WTC11 (cell line): ENCODE measurements around the gene ARHGAP44. TPM values are rescaled to one million over a fixed set of nuclear protein-coding genes. Genes with fewer than 3 reads are reported as not detected.
A peak's percentile ranks its signal among the peaks of the same experiment; 100 is the strongest.

ENCODE experiments used
- ATAC-seq: fragments of 200-7000 bp; cut with Tn5 transposase; 2 replicates; pipeline ENCODE4 v1.10.0; 2021; ENCODE audit warnings: mild to moderate bottlenecking, moderate library complexity
- CTCF ChIA-PET: fragments of 300-600 bp; sonication (Branson Sonifier 250); formaldehyde crosslinking; loops from one replicate; lab custom pipeline; 2021; ENCODE audit warnings: antibody characterized with exemption; lab: Charles Lee
- POLR2A ChIA-PET: fragments of 350-600 bp; sonication (Branson Sonifier 250); formaldehyde crosslinking; loops from one replicate; lab custom pipeline; 2021; ENCODE audit warnings: antibody characterized with exemption; lab: Charles Lee
- DNase-seq: peaks from one replicate; pipeline ENCODE4 v3.0.0; 2021; ENCODE audit warnings: low spot score
- H3K27ac Mint-ChIP-seq: 2 replicates; pipeline ENCODE4 v1.8.0; 2021; ENCODE audit warnings: mixed read lengths
- H3K27me3 Mint-ChIP-seq: 2 replicates; pipeline ENCODE4 v1.8.0; 2021; ENCODE audit warnings: low read depth, mild to moderate bottlenecking, moderate library complexity, mixed read lengths
- H3K36me3 Mint-ChIP-seq: 2 replicates; pipeline ENCODE4 v1.8.0; 2021; ENCODE audit warnings: mixed read lengths
- H3K4me1 Mint-ChIP-seq: 2 replicates; pipeline ENCODE4 v1.8.0; 2022; ENCODE audit warnings: mixed read lengths
- H3K4me3 Mint-ChIP-seq: 2 replicates; pipeline ENCODE4 v1.8.0; 2021; ENCODE audit warnings: mild to moderate bottlenecking, moderate library complexity, mixed read lengths
- H3K9me3 Mint-ChIP-seq: 2 replicates; pipeline ENCODE4 v1.8.0; 2021; ENCODE audit warnings: mixed read lengths
- ETV6 ChIP-seq: sonication (generic); formaldehyde crosslinking; IDR thresholded peaks from 2 replicates; pipeline ENCODE4 v1.8.1; 2022; ENCODE audit warnings: mild to moderate bottlenecking, missing genetic modification reagents
- FOXP1 ChIP-seq: sonication (generic); formaldehyde crosslinking; IDR thresholded peaks from 2 replicates; pipeline ENCODE4 v1.8.0; 2022; ENCODE audit warnings: missing genetic modification reagents, mild to moderate bottlenecking, moderate library complexity, borderline replicate concordance
- GABPB1 ChIP-seq: sonication (generic); formaldehyde crosslinking; IDR thresholded peaks from 2 replicates; pipeline ENCODE4 v1.8.1; 2023; ENCODE audit warnings: mild to moderate bottlenecking, missing genetic modification reagents
- GRHL2 ChIP-seq: fragments of 250-450 bp; sonication (Bioruptor Pico); IDR thresholded peaks from 2 replicates; pipeline ENCODE4 v1.8.0; 2022; ENCODE audit warnings: mild to moderate bottlenecking, moderate library complexity; ENCODE audit not compliant: insufficient replicate concordance, severe bottlenecking
- HMGA2 ChIP-seq: fragments of 250-450 bp; sonication (Bioruptor Pico); IDR thresholded peaks from 2 replicates; pipeline ENCODE4 v1.4.0; 2021; ENCODE audit warnings: mild to moderate bottlenecking, moderate library complexity
- JUN ChIP-seq: sonication (generic); formaldehyde crosslinking; IDR thresholded peaks from 2 replicates; pipeline ENCODE4 v1.8.0; 2023; ENCODE audit warnings: mild to moderate bottlenecking, missing genetic modification reagents
- KAT7 ChIP-seq: sonication (generic); formaldehyde crosslinking; IDR thresholded peaks from 2 replicates; pipeline ENCODE4 v1.8.1; 2023; ENCODE audit warnings: missing genetic modification reagents, mild to moderate bottlenecking, borderline replicate concordance
- OVOL2 ChIP-seq: fragments of 250-450 bp; sonication (Bioruptor Pico); IDR thresholded peaks from 2 replicates; pipeline ENCODE4 v1.9.0; 2021; ENCODE audit warnings: mild to moderate bottlenecking, borderline replicate concordance
- ZNF138 ChIP-seq: sonication (generic); formaldehyde crosslinking; conservative IDR thresholded peaks from 2 replicates; pipeline ENCODE4 v1.8.1; 2022; ENCODE audit warnings: mild to moderate bottlenecking, moderate library complexity, missing genetic modification reagents
- ZNF425 ChIP-seq: fragments of 250-450 bp; sonication (Bioruptor Pico); conservative IDR thresholded peaks from 2 replicates; pipeline ENCODE4 v1.9.0; 2021; ENCODE audit warnings: mild to moderate bottlenecking
- ZNF671 ChIP-seq: fragments of 250-450 bp; sonication (Bioruptor Pico); IDR thresholded peaks from 2 replicates; pipeline ENCODE4 v1.8.0; 2021; ENCODE audit warnings: mild to moderate bottlenecking
- ZSCAN18 ChIP-seq: fragments of 250-450 bp; sonication (Bioruptor Pico); IDR thresholded peaks from 2 replicates; pipeline ENCODE4 v2.1.2; 2022; ENCODE audit warnings: mild to moderate bottlenecking, moderate library complexity
- total RNA-seq: library from RNA; stranded (reverse); gene quantifications from 3 replicates; pipeline ENCODE4 v1.2.3, GENCODE V29; 2021
- TF ChIP-seq, protein P1 (sequence below): sonication (generic); formaldehyde crosslinking; conservative IDR thresholded peaks from 2 replicates; pipeline ENCODE4 v1.8.1; 2023; ENCODE audit warnings: mild to moderate bottlenecking, low read depth, missing genetic modification reagents, moderate library complexity
- TF ChIP-seq, protein P2 (sequence below): sonication (generic); formaldehyde crosslinking; IDR thresholded peaks from 2 replicates; pipeline ENCODE4 v1.8.1; 2023; ENCODE audit warnings: mild to moderate bottlenecking, moderate library complexity, missing genetic modification reagents
- TF ChIP-seq, protein P3 (sequence below): fragments of 250-450 bp; sonication (Bioruptor Pico); IDR thresholded peaks from 2 replicates; pipeline ENCODE4 v1.9.0; 2021; ENCODE audit warnings: moderate library complexity, mild to moderate bottlenecking, inconsistent platforms, borderline replicate concordance
- TF ChIP-seq, protein P4 (sequence below): fragments of 250-450 bp; sonication (Bioruptor Pico); IDR thresholded peaks from 2 replicates; pipeline ENCODE4 v1.9.0; 2021; ENCODE audit warnings: mild to moderate bottlenecking, borderline replicate concordance
- TF ChIP-seq, protein P5 (sequence below): sonication (generic); formaldehyde crosslinking; IDR thresholded peaks from 2 replicates; pipeline ENCODE4 v1.8.1; 2023; ENCODE audit warnings: mild to moderate bottlenecking, missing genetic modification reagents
- TF ChIP-seq, protein P6 (sequence below): sonication (generic); formaldehyde crosslinking; IDR thresholded peaks from 2 replicates; pipeline ENCODE4 v1.8.1; 2022; ENCODE audit warnings: low read depth, missing genetic modification reagents, borderline replicate concordance
- TF ChIP-seq, protein P7 (sequence below): sonication (generic); formaldehyde crosslinking; IDR thresholded peaks from 2 replicates; pipeline ENCODE4 v1.8.0; 2022; ENCODE audit warnings: mild to moderate bottlenecking, missing genetic modification reagents

Gene ARHGAP44
- total RNA-seq, 1 experiment from 2014 or later, result 23.8 TPM

DNA sequence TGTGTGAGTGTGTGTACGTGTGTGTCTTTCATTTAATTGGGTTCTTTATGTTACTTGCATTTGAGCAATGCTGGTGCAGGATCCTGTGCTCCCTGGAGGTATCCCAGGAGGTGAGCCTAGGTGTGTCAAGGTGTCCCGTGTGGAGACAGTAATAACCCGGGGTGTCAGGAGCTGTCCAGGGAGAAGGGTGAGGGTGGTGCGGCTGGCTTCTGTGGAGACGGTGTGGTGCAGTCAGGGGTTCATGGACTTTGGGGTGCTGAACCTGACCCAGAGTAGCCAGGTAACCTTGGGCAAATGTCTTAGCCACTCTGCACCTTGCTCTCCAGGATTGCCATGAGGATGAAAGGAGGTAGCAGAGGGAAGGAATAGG lies 235.9 kb downstream of the ARHGAP44 start:
- no peaks in the 10 kb centered on the region for H3K9me3 Mint-ChIP-seq
- ATAC-seq (no peak), DNase-seq (no peak)
- H3K4me1 Mint-ChIP-seq, result peaks cover 30% of the 10 kb centered on the region
- peak overlapping the region; percentile 61; the same call in 1 of the 2 replicates for H3K4me3 Mint-ChIP-seq
- POLR2A ChIA-PET, result no interaction called here
- no peaks in the 10 kb centered on the region for H3K36me3 Mint-ChIP-seq
- TF ChIP-seq, protein P1, sequence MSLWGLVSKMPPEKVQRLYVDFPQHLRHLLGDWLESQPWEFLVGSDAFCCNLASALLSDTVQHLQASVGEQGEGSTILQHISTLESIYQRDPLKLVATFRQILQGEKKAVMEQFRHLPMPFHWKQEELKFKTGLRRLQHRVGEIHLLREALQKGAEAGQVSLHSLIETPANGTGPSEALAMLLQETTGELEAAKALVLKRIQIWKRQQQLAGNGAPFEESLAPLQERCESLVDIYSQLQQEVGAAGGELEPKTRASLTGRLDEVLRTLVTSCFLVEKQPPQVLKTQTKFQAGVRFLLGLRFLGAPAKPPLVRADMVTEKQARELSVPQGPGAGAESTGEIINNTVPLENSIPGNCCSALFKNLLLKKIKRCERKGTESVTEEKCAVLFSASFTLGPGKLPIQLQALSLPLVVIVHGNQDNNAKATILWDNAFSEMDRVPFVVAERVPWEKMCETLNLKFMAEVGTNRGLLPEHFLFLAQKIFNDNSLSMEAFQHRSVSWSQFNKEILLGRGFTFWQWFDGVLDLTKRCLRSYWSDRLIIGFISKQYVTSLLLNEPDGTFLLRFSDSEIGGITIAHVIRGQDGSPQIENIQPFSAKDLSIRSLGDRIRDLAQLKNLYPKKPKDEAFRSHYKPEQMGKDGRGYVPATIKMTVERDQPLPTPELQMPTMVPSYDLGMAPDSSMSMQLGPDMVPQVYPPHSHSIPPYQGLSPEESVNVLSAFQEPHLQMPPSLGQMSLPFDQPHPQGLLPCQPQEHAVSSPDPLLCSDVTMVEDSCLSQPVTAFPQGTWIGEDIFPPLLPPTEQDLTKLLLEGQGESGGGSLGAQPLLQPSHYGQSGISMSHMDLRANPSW (CRISPR knock-in tag), result no peak
- no peak for TF ChIP-seq KAT7 (CRISPR knock-in tag)
- TF ChIP-seq GRHL2 (CRISPR knock-in tag), result no peak
- no peak for TF ChIP-seq ZNF138 (CRISPR knock-in tag)
- TF ChIP-seq, protein P2, sequence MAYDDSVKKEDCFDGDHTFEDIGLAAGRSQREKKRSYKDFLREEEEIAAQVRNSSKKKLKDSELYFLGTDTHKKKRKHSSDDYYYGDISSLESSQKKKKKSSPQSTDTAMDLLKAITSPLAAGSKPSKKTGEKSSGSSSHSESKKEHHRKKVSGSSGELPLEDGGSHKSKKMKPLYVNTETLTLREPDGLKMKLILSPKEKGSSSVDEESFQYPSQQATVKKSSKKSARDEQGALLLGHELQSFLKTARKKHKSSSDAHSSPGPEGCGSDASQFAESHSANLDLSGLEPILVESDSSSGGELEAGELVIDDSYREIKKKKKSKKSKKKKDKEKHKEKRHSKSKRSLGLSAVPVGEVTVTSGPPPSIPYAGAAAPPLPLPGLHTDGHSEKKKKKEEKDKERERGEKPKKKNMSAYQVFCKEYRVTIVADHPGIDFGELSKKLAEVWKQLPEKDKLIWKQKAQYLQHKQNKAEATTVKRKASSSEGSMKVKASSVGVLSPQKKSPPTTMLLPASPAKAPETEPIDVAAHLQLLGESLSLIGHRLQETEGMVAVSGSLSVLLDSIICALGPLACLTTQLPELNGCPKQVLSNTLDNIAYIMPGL (CRISPR knock-in tag), result no peak
- TF ChIP-seq, protein P3, sequence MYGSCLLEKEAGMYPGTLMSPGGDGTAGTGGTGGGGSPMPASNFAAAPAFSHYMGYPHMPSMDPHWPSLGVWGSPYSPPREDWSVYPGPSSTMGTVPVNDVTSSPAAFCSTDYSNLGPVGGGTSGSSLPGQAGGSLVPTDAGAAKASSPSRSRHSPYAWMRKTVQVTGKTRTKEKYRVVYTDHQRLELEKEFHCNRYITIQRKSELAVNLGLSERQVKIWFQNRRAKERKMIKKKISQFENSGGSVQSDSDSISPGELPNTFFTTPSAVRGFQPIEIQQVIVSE (CRISPR knock-in tag), result no peak
- no peak for TF ChIP-seq ZNF671 (CRISPR knock-in tag)
- TF ChIP-seq GABPB1 (CRISPR knock-in tag), result no peak
- TF ChIP-seq FOXP1, result no peak
- no peak for TF ChIP-seq HMGA2 (CRISPR knock-in tag)
- TF ChIP-seq, protein P4, sequence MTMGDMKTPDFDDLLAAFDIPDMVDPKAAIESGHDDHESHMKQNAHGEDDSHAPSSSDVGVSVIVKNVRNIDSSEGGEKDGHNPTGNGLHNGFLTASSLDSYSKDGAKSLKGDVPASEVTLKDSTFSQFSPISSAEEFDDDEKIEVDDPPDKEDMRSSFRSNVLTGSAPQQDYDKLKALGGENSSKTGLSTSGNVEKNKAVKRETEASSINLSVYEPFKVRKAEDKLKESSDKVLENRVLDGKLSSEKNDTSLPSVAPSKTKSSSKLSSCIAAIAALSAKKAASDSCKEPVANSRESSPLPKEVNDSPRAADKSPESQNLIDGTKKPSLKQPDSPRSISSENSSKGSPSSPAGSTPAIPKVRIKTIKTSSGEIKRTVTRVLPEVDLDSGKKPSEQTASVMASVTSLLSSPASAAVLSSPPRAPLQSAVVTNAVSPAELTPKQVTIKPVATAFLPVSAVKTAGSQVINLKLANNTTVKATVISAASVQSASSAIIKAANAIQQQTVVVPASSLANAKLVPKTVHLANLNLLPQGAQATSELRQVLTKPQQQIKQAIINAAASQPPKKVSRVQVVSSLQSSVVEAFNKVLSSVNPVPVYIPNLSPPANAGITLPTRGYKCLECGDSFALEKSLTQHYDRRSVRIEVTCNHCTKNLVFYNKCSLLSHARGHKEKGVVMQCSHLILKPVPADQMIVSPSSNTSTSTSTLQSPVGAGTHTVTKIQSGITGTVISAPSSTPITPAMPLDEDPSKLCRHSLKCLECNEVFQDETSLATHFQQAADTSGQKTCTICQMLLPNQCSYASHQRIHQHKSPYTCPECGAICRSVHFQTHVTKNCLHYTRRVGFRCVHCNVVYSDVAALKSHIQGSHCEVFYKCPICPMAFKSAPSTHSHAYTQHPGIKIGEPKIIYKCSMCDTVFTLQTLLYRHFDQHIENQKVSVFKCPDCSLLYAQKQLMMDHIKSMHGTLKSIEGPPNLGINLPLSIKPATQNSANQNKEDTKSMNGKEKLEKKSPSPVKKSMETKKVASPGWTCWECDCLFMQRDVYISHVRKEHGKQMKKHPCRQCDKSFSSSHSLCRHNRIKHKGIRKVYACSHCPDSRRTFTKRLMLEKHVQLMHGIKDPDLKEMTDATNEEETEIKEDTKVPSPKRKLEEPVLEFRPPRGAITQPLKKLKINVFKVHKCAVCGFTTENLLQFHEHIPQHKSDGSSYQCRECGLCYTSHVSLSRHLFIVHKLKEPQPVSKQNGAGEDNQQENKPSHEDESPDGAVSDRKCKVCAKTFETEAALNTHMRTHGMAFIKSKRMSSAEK, result no peak
- TF ChIP-seq, protein P5, sequence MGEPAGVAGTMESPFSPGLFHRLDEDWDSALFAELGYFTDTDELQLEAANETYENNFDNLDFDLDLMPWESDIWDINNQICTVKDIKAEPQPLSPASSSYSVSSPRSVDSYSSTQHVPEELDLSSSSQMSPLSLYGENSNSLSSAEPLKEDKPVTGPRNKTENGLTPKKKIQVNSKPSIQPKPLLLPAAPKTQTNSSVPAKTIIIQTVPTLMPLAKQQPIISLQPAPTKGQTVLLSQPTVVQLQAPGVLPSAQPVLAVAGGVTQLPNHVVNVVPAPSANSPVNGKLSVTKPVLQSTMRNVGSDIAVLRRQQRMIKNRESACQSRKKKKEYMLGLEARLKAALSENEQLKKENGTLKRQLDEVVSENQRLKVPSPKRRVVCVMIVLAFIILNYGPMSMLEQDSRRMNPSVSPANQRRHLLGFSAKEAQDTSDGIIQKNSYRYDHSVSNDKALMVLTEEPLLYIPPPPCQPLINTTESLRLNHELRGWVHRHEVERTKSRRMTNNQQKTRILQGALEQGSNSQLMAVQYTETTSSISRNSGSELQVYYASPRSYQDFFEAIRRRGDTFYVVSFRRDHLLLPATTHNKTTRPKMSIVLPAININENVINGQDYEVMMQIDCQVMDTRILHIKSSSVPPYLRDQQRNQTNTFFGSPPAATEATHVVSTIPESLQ (CRISPR knock-in tag), result no peak
- TF ChIP-seq, protein P6, sequence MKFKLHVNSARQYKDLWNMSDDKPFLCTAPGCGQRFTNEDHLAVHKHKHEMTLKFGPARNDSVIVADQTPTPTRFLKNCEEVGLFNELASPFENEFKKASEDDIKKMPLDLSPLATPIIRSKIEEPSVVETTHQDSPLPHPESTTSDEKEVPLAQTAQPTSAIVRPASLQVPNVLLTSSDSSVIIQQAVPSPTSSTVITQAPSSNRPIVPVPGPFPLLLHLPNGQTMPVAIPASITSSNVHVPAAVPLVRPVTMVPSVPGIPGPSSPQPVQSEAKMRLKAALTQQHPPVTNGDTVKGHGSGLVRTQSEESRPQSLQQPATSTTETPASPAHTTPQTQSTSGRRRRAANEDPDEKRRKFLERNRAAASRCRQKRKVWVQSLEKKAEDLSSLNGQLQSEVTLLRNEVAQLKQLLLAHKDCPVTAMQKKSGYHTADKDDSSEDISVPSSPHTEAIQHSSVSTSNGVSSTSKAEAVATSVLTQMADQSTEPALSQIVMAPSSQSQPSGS (CRISPR knock-in tag), result no peak
- TF ChIP-seq JUN (CRISPR knock-in tag), result no peak
- no peak for TF ChIP-seq ETV6
- TF ChIP-seq ZSCAN18 (CRISPR knock-in tag), result no peak
- no peak for TF ChIP-seq OVOL2 (CRISPR knock-in tag)
- TF ChIP-seq ZNF425 (CRISPR knock-in tag), result no peak
- TF ChIP-seq, protein P7, sequence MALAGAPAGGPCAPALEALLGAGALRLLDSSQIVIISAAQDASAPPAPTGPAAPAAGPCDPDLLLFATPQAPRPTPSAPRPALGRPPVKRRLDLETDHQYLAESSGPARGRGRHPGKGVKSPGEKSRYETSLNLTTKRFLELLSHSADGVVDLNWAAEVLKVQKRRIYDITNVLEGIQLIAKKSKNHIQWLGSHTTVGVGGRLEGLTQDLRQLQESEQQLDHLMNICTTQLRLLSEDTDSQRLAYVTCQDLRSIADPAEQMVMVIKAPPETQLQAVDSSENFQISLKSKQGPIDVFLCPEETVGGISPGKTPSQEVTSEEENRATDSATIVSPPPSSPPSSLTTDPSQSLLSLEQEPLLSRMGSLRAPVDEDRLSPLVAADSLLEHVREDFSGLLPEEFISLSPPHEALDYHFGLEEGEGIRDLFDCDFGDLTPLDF, result no peak
- CTCF ChIA-PET, result no interaction called here
- H3K27ac Mint-ChIP-seq, result no peak overlapping the region
- H3K27me3 Mint-ChIP-seq, result peaks cover 12% of the 10 kb centered on the region
